Measurements from ENCODE around the gene ZNF579. TPM values are rescaled to one million over a fixed set of nuclear protein-coding genes. Genes with fewer than 3 reads are reported as not detected.

Gene ZNF579
- total and polyA plus RNA-seq, 8 donors = 10.7 to 14.7 (median 12.9) TPM

GRCh38 chr19:55530996-55531395 lies 49.7 kb downstream of the ZNF579 start:
- intact Hi-C loops (cut with DNase I) = no loop called here
- Histone ChIP-seq H3K4me3 (no peak overlapping the region), H3K4me1 (peaks cover 0 to 7% of the 10 kb centered on the region in 2 donors), H3K27ac (no peak overlapping the region), H3K27me3 (peaks cover 0 to 20% of the 10 kb centered on the region in 2 donors), H3K36me3 (no peaks in the 10 kb centered on the region), H3K9me3 (no peaks in the 10 kb centered on the region)
- no peak for ATAC-seq
- TF ChIP-seq, protein P1, sequence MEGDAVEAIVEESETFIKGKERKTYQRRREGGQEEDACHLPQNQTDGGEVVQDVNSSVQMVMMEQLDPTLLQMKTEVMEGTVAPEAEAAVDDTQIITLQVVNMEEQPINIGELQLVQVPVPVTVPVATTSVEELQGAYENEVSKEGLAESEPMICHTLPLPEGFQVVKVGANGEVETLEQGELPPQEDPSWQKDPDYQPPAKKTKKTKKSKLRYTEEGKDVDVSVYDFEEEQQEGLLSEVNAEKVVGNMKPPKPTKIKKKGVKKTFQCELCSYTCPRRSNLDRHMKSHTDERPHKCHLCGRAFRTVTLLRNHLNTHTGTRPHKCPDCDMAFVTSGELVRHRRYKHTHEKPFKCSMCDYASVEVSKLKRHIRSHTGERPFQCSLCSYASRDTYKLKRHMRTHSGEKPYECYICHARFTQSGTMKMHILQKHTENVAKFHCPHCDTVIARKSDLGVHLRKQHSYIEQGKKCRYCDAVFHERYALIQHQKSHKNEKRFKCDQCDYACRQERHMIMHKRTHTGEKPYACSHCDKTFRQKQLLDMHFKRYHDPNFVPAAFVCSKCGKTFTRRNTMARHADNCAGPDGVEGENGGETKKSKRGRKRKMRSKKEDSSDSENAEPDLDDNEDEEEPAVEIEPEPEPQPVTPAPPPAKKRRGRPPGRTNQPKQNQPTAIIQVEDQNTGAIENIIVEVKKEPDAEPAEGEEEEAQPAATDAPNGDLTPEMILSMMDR (IDR thresholded peaks at IDR 0.05) = no peak
- DNase-seq = no peak

GRCh38 chr19:55529636-55530234 lies 50.9 kb downstream of the ZNF579 start:
- DNase-seq (no peak), ATAC-seq (no peak)
- Histone ChIP-seq H3K4me3 (no peak overlapping the region), H3K27ac (no peak overlapping the region), H3K27me3 (peaks cover 0 to 20% of the 10 kb centered on the region in 2 donors), H3K4me1 (peaks cover 0 to 7% of the 10 kb centered on the region in 2 donors), H3K36me3 (no peaks in the 10 kb centered on the region), H3K9me3 (no peaks in the 10 kb centered on the region)
- TF ChIP-seq, protein P1 (IDR thresholded peaks at IDR 0.05) = no peak
- intact Hi-C loops (cut with DNase I) = no loop called here

DNA sequence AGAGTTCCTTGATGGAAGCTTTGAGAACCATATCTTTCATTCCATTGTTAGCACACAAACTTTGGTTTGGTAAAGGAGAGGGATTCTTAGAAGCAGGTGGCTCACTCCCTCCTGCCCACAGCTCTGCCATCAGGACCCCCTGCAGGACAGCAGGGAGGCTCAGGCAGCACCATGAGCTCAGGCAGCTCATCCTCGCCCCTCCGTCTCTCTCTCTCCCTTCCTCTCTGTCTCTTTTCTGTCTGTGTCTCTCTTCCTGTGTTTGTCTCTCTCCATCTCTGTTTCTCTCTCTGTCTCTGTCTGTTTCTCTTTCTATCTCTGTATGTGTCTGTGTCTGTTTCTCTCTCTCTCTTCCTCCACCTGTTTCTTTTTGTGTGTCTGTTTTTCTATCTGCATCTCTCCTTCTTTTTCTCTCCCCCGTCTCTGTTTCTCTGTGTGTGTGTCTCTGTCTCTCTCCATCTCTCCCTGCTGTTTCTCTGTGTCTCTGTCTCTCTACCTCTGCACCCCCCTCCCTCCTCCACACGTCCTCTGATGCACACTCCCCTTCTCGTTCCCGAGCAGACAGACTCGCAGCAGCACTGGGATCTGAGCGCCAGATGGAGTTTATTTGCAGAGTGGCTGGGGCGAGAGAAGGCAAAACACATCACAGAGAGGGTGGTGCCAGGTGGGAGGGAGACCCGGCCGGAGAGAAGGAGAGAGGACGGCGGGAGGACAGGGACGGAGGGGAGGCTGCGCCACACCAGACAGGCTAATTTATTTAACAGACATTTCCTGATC lies 52.4 kb downstream of the ZNF579 start:
- no peak overlapping the region for H3K27ac ChIP-seq
- intact Hi-C loops (cut with DNase I) = no loop called here
- TF ChIP-seq, protein P1 (IDR thresholded peaks at IDR 0.05) = no peak
- peaks cover 0 to 7% of the 10 kb centered on the region in 2 donors for H3K4me1 ChIP-seq
- ATAC-seq (no peak), DNase-seq (no peak)
- H3K4me3 ChIP-seq = no peak overlapping the region
- H3K9me3 ChIP-seq = no peaks in the 10 kb centered on the region
- peaks cover 0 to 24% of the 10 kb centered on the region in 2 donors for H3K27me3 ChIP-seq
- H3K36me3 ChIP-seq = no peaks in the 10 kb centered on the region

DNA sequence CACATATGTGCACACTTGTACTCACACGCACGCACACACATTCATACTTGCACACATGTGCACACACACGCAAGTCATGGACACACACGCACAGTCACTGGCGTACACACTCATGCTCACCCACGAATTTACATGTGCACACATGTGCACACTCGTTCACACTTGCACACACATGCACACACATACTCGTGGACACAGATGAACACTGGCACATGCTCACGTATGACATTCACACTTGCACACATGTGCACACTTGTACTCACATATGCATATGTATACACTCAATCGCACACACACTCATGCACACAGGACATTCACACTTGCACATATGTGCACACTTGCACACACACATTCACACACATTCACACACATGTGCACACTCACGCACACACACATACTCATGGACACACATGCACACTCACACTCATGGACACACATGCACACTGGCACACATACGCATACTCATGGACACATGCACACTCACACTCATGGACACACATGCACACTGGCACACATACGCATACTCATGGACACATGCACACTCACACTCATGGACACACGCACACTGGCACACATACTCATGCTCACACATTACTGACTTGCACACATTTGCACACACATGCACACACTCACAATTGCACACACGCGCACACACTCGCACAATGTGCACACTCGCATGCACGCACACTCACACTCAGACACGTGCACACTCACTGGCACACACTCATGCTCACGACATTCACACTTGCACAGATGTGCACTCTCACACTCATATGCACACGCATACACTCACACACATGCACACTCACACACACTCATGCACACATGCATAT lies 53.2 kb downstream of the ZNF579 start:
- DNase-seq (no peak), ATAC-seq (no peak)
- Histone ChIP-seq H3K4me3 (no peak overlapping the region), H3K27ac (no peak overlapping the region), H3K4me1 (peaks cover 0 to 7% of the 10 kb centered on the region in 2 donors), H3K27me3 (peaks cover 0 to 24% of the 10 kb centered on the region in 2 donors), H3K9me3 (no peaks in the 10 kb centered on the region), H3K36me3 (no peaks in the 10 kb centered on the region)
- intact Hi-C loops (cut with DNase I) = no loop called here
- TF ChIP-seq, protein P1 (IDR thresholded peaks at IDR 0.05) = no peak

Other genes starting within 250 kb of the ZNF579 start
- 10 to 100 TPM; 12.9 to 15.5 TPM for gene KMT5C, start 241.0 kb downstream of the ZNF579 start, total RNA-seq
- gene KMT5C, start 241.0 kb downstream of the ZNF579 start, polyA plus RNA-seq (ENCODE audit: insufficient read length in 6 of 6) = 10 to 100 TPM; 20.8 to 27.6 (median 22.4) TPM
- under 1 TPM in 1 of 2 donors, not detected in 1; 0.24 TPM for gene COX6B2, start 226.1 kb downstream of the ZNF579 start, total RNA-seq
- under 1 TPM; 0.20 to 0.75 (median 0.59) TPM for gene COX6B2, start 226.1 kb downstream of the ZNF579 start, polyA plus RNA-seq (ENCODE audit: insufficient read length in 6 of 6)
- not detected for gene GARIN5B, start 217.6 kb downstream of the ZNF579 start, total RNA-seq
- under 1 TPM in 2 of 6 donors, not detected in 4; 0.04 to 0.06 TPM for gene GARIN5B, start 217.6 kb downstream of the ZNF579 start, polyA plus RNA-seq (ENCODE audit: insufficient read length in 6 of 6)
- under 1 TPM; 0.10 to 0.44 TPM for gene IL11, start 210.4 kb downstream of the ZNF579 start, total RNA-seq
- gene IL11, start 210.4 kb downstream of the ZNF579 start, polyA plus RNA-seq (ENCODE audit: insufficient read length in 6 of 6) = under 1 TPM; 0.16 to 0.90 (median 0.43) TPM
- gene TMEM190, start 204.0 kb downstream of the ZNF579 start, total RNA-seq = 1 to 10 TPM in 1 of 2 donors, not detected in 1; 9.3 TPM
- gene TMEM190, start 204.0 kb downstream of the ZNF579 start, polyA plus RNA-seq (ENCODE audit: insufficient read length in 6 of 6) = 10 to 100 TPM in 1 of 6 donors, 1 to 10 TPM in 5; 1.2 to 15.6 (median 4.5) TPM
- 10 to 100 TPM; 25.3 to 33.9 TPM for gene TMEM238, start 196.6 kb downstream of the ZNF579 start, total RNA-seq
- 1 to 10 TPM in 2 of 6 donors, under 1 TPM in 4; 0.48 to 1.9 (median 0.67) TPM for gene TMEM238, start 196.6 kb downstream of the ZNF579 start, polyA plus RNA-seq (ENCODE audit: insufficient read length in 6 of 6)
- gene RPL28, start 194.9 kb downstream of the ZNF579 start, total RNA-seq = 1,000 to 10,000 TPM; 1,601 to 1,774 TPM
- 1,000 to 10,000 TPM; 1,216 to 1,673 (median 1,335) TPM for gene RPL28, start 194.9 kb downstream of the ZNF579 start, polyA plus RNA-seq (ENCODE audit: insufficient read length in 6 of 6)
- 10 to 100 TPM; 26.5 to 39.1 TPM for gene UBE2S, start 173.1 kb downstream of the ZNF579 start, total RNA-seq
- gene UBE2S, start 173.1 kb downstream of the ZNF579 start, polyA plus RNA-seq (ENCODE audit: insufficient read length in 6 of 6) = 10 to 100 TPM; 27.4 to 71.2 (median 35.7) TPM
- gene SHISA7, start 137.5 kb downstream of the ZNF579 start, total RNA-seq = not detected
- gene SHISA7, start 137.5 kb downstream of the ZNF579 start, polyA plus RNA-seq (ENCODE audit: insufficient read length in 6 of 6) = under 1 TPM; 0.11 to 0.23 (median 0.20) TPM
- gene ISOC2, start 119.2 kb downstream of the ZNF579 start, total RNA-seq = 10 to 100 TPM; 36.2 to 49.4 TPM
- 10 to 100 TPM; 23.8 to 38.3 (median 29.6) TPM for gene ISOC2, start 119.2 kb downstream of the ZNF579 start, polyA plus RNA-seq (ENCODE audit: insufficient read length in 6 of 6)
- gene C19orf85, start 116.1 kb downstream of the ZNF579 start, total RNA-seq = not detected
- gene C19orf85, start 116.1 kb downstream of the ZNF579 start, polyA plus RNA-seq (ENCODE audit: insufficient read length in 6 of 6) = not detected
- gene ZNF628, start 104.2 kb downstream of the ZNF579 start, total RNA-seq = 1 to 10 TPM; 8.7 to 9.5 TPM
- gene ZNF628, start 104.2 kb downstream of the ZNF579 start, polyA plus RNA-seq (ENCODE audit: insufficient read length in 6 of 6) = 1 to 10 TPM; 1.6 to 5.4 (median 2.8) TPM
- 10 to 100 TPM; 22.9 to 37.2 TPM for gene NAT14, start 95.7 kb downstream of the ZNF579 start, total RNA-seq
- gene NAT14, start 95.7 kb downstream of the ZNF579 start, polyA plus RNA-seq (ENCODE audit: insufficient read length in 6 of 6) = 10 to 100 TPM; 34.7 to 46.6 (median 41.3) TPM
- 10 to 100 TPM in 1 of 2 donors, 1 to 10 TPM in 1; 5.3 to 45.9 TPM for gene SSC5D, start 92.4 kb downstream of the ZNF579 start, total RNA-seq
- 10 to 100 TPM in 1 of 6 donors, 1 to 10 TPM in 5; 4.1 to 12.7 (median 8.0) TPM for gene SSC5D, start 92.4 kb downstream of the ZNF579 start, polyA plus RNA-seq (ENCODE audit: insufficient read length in 6 of 6)
- not detected for gene SBK2, start 43.7 kb downstream of the ZNF579 start, total RNA-seq
- gene SBK2, start 43.7 kb downstream of the ZNF579 start, polyA plus RNA-seq (ENCODE audit: insufficient read length in 6 of 6) = under 1 TPM in 1 of 6 donors, not detected in 5; 0.20 TPM
- under 1 TPM; 0.26 to 0.50 TPM for gene SBK3, start 35.3 kb downstream of the ZNF579 start, total RNA-seq
- 1 to 10 TPM in 2 of 6 donors, under 1 TPM in 4; 0.46 to 1.7 (median 0.69) TPM for gene SBK3, start 35.3 kb downstream of the ZNF579 start, polyA plus RNA-seq (ENCODE audit: insufficient read length in 6 of 6)
- gene FIZ1, start 18.7 kb upstream of the ZNF579 start, total RNA-seq = 10 to 100 TPM; 11.0 to 14.4 TPM
- 10 to 100 TPM; 16.7 to 22.6 (median 19.6) TPM for gene FIZ1, start 18.7 kb upstream of the ZNF579 start, polyA plus RNA-seq (ENCODE audit: insufficient read length in 6 of 6)
- gene ZNF524, start 19.4 kb upstream of the ZNF579 start, total RNA-seq = 10 to 100 TPM; 22.3 to 22.4 TPM
- 1 to 10 TPM; 4.9 to 9.0 (median 6.9) TPM for gene ZNF524, start 19.4 kb upstream of the ZNF579 start, polyA plus RNA-seq (ENCODE audit: insufficient read length in 6 of 6)
- gene ZNF865, start 24.8 kb upstream of the ZNF579 start, total RNA-seq = 10 to 100 TPM; 13.7 to 16.1 TPM
- gene ZNF865, start 24.8 kb upstream of the ZNF579 start, polyA plus RNA-seq (ENCODE audit: insufficient read length in 6 of 6) = 10 to 100 TPM in 2 of 6 donors, 1 to 10 TPM in 4; 5.9 to 12.2 (median 8.4) TPM
- 1 to 10 TPM; 6.0 to 8.0 TPM for gene ZNF784, start 43.7 kb upstream of the ZNF579 start, total RNA-seq
- gene ZNF784, start 43.7 kb upstream of the ZNF579 start, polyA plus RNA-seq (ENCODE audit: insufficient read length in 6 of 6) = 10 to 100 TPM in 1 of 6 donors, 1 to 10 TPM in 5; 8.3 to 11.6 (median 8.9) TPM
- gene ZNF580, start 60.2 kb upstream of the ZNF579 start, total RNA-seq = 10 to 100 TPM; 33.8 to 34.7 TPM
- 10 to 100 TPM; 35.8 to 49.5 (median 44.2) TPM for gene ZNF580, start 60.2 kb upstream of the ZNF579 start, polyA plus RNA-seq (ENCODE audit: insufficient read length in 6 of 6)
- 10 to 100 TPM; 14.5 to 19.5 TPM for gene ZNF581, start 62.8 kb upstream of the ZNF579 start, total RNA-seq
- 10 to 100 TPM; 24.2 to 32.3 (median 28.8) TPM for gene ZNF581, start 62.8 kb upstream of the ZNF579 start, polyA plus RNA-seq (ENCODE audit: insufficient read length in 6 of 6)
- 10 to 100 TPM in 1 of 2 donors, 1 to 10 TPM in 1; 9.7 to 15.1 TPM for gene CCDC106, start 67.4 kb upstream of the ZNF579 start, total RNA-seq
- gene CCDC106, start 67.4 kb upstream of the ZNF579 start, polyA plus RNA-seq (ENCODE audit: insufficient read length in 6 of 6) = 10 to 100 TPM; 11.0 to 16.8 (median 14.7) TPM
- gene U2AF2, start 74.2 kb upstream of the ZNF579 start, total RNA-seq = 100 to 1,000 TPM; 123 to 145 TPM
- gene U2AF2, start 74.2 kb upstream of the ZNF579 start, polyA plus RNA-seq (ENCODE audit: insufficient read length in 6 of 6) = 100 to 1,000 TPM; 160 to 213 (median 176) TPM
- gene EPN1, start 94.4 kb upstream of the ZNF579 start, total RNA-seq = 100 to 1,000 TPM; 114 to 120 TPM
- gene EPN1, start 94.4 kb upstream of the ZNF579 start, polyA plus RNA-seq (ENCODE audit: insufficient read length in 6 of 6) = 100 to 1,000 TPM in 1 of 6 donors, 10 to 100 TPM in 5; 67.7 to 104 (median 88.6) TPM
- gene NLRP9, start 157.6 kb upstream of the ZNF579 start, total RNA-seq = not detected
- under 1 TPM in 1 of 6 donors, not detected in 5; 0.08 TPM for gene NLRP9, start 157.6 kb upstream of the ZNF579 start, polyA plus RNA-seq (ENCODE audit: insufficient read length in 6 of 6)
- gene RFPL4A, start 178.2 kb upstream of the ZNF579 start, total RNA-seq = not detected
- gene RFPL4A, start 178.2 kb upstream of the ZNF579 start, polyA plus RNA-seq (ENCODE audit: insufficient read length in 6 of 6) = under 1 TPM in 1 of 6 donors, not detected in 5; 0.34 TPM
- gene RFPL4AL1, start 188.3 kb upstream of the ZNF579 start, total RNA-seq = not detected
- gene RFPL4AL1, start 188.3 kb upstream of the ZNF579 start, polyA plus RNA-seq (ENCODE audit: insufficient read length in 6 of 6) = under 1 TPM in 2 of 6 donors, not detected in 4; 0.18 to 0.19 TPM